HCT116 (cell line): Measurements from ENCODE around the gene SLC6A11. TPM values are rescaled to one million over a fixed set of nuclear protein-coding genes. Genes with fewer than 3 reads are reported as not detected.

ENCODE experiments used
- ATAC-seq: fragments of 200-7000 bp; cut with Tn5 transposase; 2 replicates; pipeline ENCODE4 v1.9.1; 2020; ENCODE audit warnings: mild to moderate bottlenecking, moderate library complexity
- BruUV-seq: library from RNA; stranded (reverse); fragments of 400-500 nt; replicated peaks from 2 replicates; lab custom pipeline; 2021; lab: Mats Ljungman, UMichigan
- CTCF ChIA-PET: fragments of 300-600 bp; sonication (Branson Sonifier 250); formaldehyde crosslinking; loops from one replicate; lab custom pipeline; 2021; ENCODE audit warnings: antibody characterized with exemption; lab: Charles Lee
- POLR2A ChIA-PET: fragments of 300-600, 350-600 bp; sonication (Branson Sonifier 250); formaldehyde crosslinking; loops from one replicate; lab custom pipeline; 2021; ENCODE audit warnings: antibody characterized with exemption; lab: Charles Lee
- RAD21 ChIA-PET, 2 experiments: fragments of 300-600 bp; sonication (Branson Sonifier 250); formaldehyde crosslinking; loops; one replicate each; lab custom pipeline; 2023; ENCODE audit warnings: low total read pairs in 2 of 2; ENCODE audit not compliant: uncharacterized antibody in 2 of 2, unreplicated experiment in 2 of 2, low non-redundant PET in 1 of 2; lab: Charles Lee
- DNase-seq: peaks from one replicate; pipeline ENCODE4 v3.0.0-alpha.2; 2010; ENCODE audit warnings: low read depth, low spot score
- H2AFZ ChIP-seq: fragments of 200-600 bp; shearing (Covaris generic), sonication (generic); 2 replicates; pipeline ENCODE4 v1.6.1; 2017; ENCODE audit warnings: low read depth, mixed run types, mixed read lengths, antibody characterized with exemption, low read length; ENCODE audit not compliant: poor library complexity, severe bottlenecking
- H3K27ac ChIP-seq: 2 replicates; pipeline ENCODE4 v1.5.1; 2012; ENCODE audit warnings: low read depth, low read length
- H3K27me3 ChIP-seq: fragments of 200-600 bp; sonication (generic); 2 replicates; pipeline ENCODE4 v1.6.1; 2016; ENCODE audit warnings: mixed run types, low read length, mixed read lengths; ENCODE audit not compliant: insufficient read depth
- H3K36me3 ChIP-seq, 2 experiments: fragments of 200-500 bp in 1 of 2; fragments of 200-600 bp in 1 of 2; sonication (Bioruptor generic) in 1 of 2; sonication (generic) in 1 of 2; 2 replicates each; pipeline versions ENCODE4 v1.5.1 to v1.6.1; 2014 to 2016; ENCODE audit warnings: low read length in 2 of 2, inconsistent platforms in 1 of 2, mixed read lengths in 1 of 2, mixed run types in 1 of 2; ENCODE audit not compliant: insufficient read depth in 2 of 2, control insufficient read depth in 1 of 2
- H3K4me1 ChIP-seq, 2 experiments: fragments of 200-600 bp in 1 of 2; sonication (generic) in 1 of 2; 2 replicates each; pipeline versions ENCODE4 v1.5.1 to v1.6.1; 2012 to 2017; ENCODE audit warnings: low read length in 2 of 2, inconsistent platforms in 1 of 2, mild to moderate bottlenecking in 1 of 2, mixed read lengths in 1 of 2, mixed run types in 1 of 2, moderate library complexity in 1 of 2; ENCODE audit not compliant: insufficient read depth in 2 of 2, control insufficient read depth in 1 of 2
- H3K4me2 ChIP-seq: fragments of 200-600 bp; sonication (generic); 2 replicates; pipeline ENCODE4 v1.6.1; 2017; ENCODE audit warnings: mixed run types, low read length, mixed read lengths
- H3K4me3 ChIP-seq, 2 experiments: fragments of 200-600 bp in 1 of 2; sonication (generic) in 1 of 2; replicated peaks in 1 of 2; 2 replicates each; pipeline ENCODE4 v1.5.1; 2011 to 2016; ENCODE audit warnings: low read length in 2 of 2, control low read depth in 1 of 2, low read depth in 1 of 2, mild to moderate bottlenecking in 1 of 2, mixed read lengths in 1 of 2, mixed run types in 1 of 2
- H3K79me2 ChIP-seq: fragments of 200-600 bp; sonication (generic); 2 replicates; pipeline ENCODE4 v1.6.1; 2017; ENCODE audit warnings: mild to moderate bottlenecking, mixed run types, low read length, moderate library complexity, mixed read lengths; ENCODE audit not compliant: insufficient read depth
- H3K9ac ChIP-seq: fragments of 200-600 bp; sonication (generic); 2 replicates; pipeline ENCODE4 v1.6.1; 2016; ENCODE audit warnings: low read length, mixed read lengths
- H3K9me2 ChIP-seq: fragments of 200-600 bp; sonication (generic), shearing (Covaris generic); 2 replicates; pipeline ENCODE4 v1.6.1; 2017; ENCODE audit warnings: mixed run types, mild to moderate bottlenecking, moderate library complexity; ENCODE audit not compliant: insufficient read depth
- H3K9me3 ChIP-seq, 2 experiments: fragments of 200-500 bp in 1 of 2; fragments of 200-600 bp in 1 of 2; sonication (Bioruptor generic) in 1 of 2; sonication (generic) in 1 of 2; 2 replicates each; pipeline ENCODE4 v1.6.1; 2014 to 2017; ENCODE audit warnings: low read length in 2 of 2, mixed read lengths in 2 of 2, inconsistent platforms in 1 of 2, low read depth in 1 of 2, mild to moderate bottlenecking in 1 of 2, mixed run types in 1 of 2, moderate library complexity in 1 of 2; ENCODE audit not compliant: control insufficient read depth in 1 of 2, insufficient read depth in 1 of 2
- H4K20me1 ChIP-seq: fragments of 200-600 bp; sonication (generic), shearing (Covaris generic); 2 replicates; pipeline ENCODE4 v1.6.1; 2017; ENCODE audit warnings: mixed run types, mild to moderate bottlenecking, moderate library complexity; ENCODE audit not compliant: insufficient read depth
- CBX3 ChIP-seq: IDR thresholded peaks from 2 replicates; pipeline ENCODE4 v1.6.1; 2012; ENCODE audit warnings: low read depth
- CEBPB ChIP-seq: IDR thresholded peaks from 2 replicates; pipeline ENCODE4 v1.6.1; 2012; ENCODE audit warnings: low read depth
- EGR1 ChIP-seq: IDR thresholded peaks from 2 replicates; pipeline ENCODE4 v1.6.1; 2012; ENCODE audit warnings: low read depth
- ELF1 ChIP-seq: IDR thresholded peaks from 2 replicates; pipeline ENCODE4 v1.6.1; 2012; ENCODE audit warnings: low read depth, borderline replicate concordance
- EZH2 ChIP-seq: fragments of 200-600 bp; sonication (generic); IDR thresholded peaks from 2 replicates; pipeline ENCODE4 v1.6.1; 2017; ENCODE audit warnings: antibody characterized with exemption, mixed run types
- FOSL1 ChIP-seq: IDR thresholded peaks from 2 replicates; pipeline ENCODE4 v1.6.1; 2012; ENCODE audit warnings: low read depth
- JUND ChIP-seq: IDR thresholded peaks from 2 replicates; pipeline ENCODE4 v1.6.1; 2012
- POLR2A ChIP-seq: IDR thresholded peaks from 2 replicates; pipeline ENCODE4 v1.7.0; 2011; ENCODE audit warnings: borderline replicate concordance; ENCODE audit not compliant: insufficient read depth, insufficient read length; ENCODE audit errors: extremely low read depth
- RAD21 ChIP-seq: IDR thresholded peaks from 2 replicates; pipeline ENCODE4 v1.6.1; 2012; ENCODE audit warnings: low read depth, mild to moderate bottlenecking
- SIN3A ChIP-seq: IDR thresholded peaks from 2 replicates; pipeline ENCODE4 v1.6.1; 2012; ENCODE audit warnings: low read depth
- SP1 ChIP-seq: IDR thresholded peaks from 2 replicates; pipeline ENCODE4 v1.6.1; 2012; ENCODE audit warnings: low read depth
- SRF ChIP-seq: IDR thresholded peaks from 2 replicates; pipeline ENCODE4 v1.6.1; 2012; ENCODE audit warnings: low read depth
- ZFX ChIP-seq: fragments of 450-650 bp; IDR thresholded peaks from 2 replicates; pipeline ENCODE4 v1.6.1; 2017
- ZNF274 ChIP-seq: fragments of 200-500 bp; sonication (Bioruptor generic); IDR thresholded peaks from 2 replicates; pipeline ENCODE4 v1.6.1; 2014; ENCODE audit warnings: mild to moderate bottlenecking, low read depth, low read length, inconsistent platforms
- intact Hi-C: fragments of 100-400 bp; cut with micrococcal nuclease; formaldehyde crosslinking; loops from 2 replicates; pipeline ENCODE4 v1.10.0; 2022
- total RNA-seq: library from RNA; stranded (reverse); gene quantifications from one replicate; pipeline ENCODE4 v1.2.1, GENCODE V29; 2021; ENCODE audit not compliant: unreplicated experiment
- TF ChIP-seq, protein P1 (sequence below): IDR thresholded peaks from 2 replicates; pipeline ENCODE4 v1.6.1; 2012
- TF ChIP-seq, protein P2 (sequence below): IDR thresholded peaks from 2 replicates; pipeline ENCODE4 v1.6.1; 2011; ENCODE audit warnings: mild to moderate bottlenecking, low read length, moderate library complexity; ENCODE audit not compliant: insufficient replicate concordance; ENCODE audit errors: extremely low read depth
- TF ChIP-seq, protein P3 (sequence below): IDR thresholded peaks from 2 replicates; pipeline ENCODE4 v1.6.1; 2012
- TF ChIP-seq, protein P4 (sequence below): IDR thresholded peaks from 2 replicates; pipeline ENCODE4 v1.6.1; 2012; ENCODE audit warnings: low read depth

The SLC6A11 gene
- total RNA-seq, 1 experiment from 2014 or later, result not detected

- TF ChIP-seq, protein P1, sequence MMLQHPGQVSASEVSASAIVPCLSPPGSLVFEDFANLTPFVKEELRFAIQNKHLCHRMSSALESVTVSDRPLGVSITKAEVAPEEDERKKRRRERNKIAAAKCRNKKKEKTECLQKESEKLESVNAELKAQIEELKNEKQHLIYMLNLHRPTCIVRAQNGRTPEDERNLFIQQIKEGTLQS, result no peak
- TF ChIP-seq ZFX, result no peak
- TF ChIP-seq CBX3, result no peak
- no peak for TF ChIP-seq SIN3A
Measured at GRCh38 chr3:10839167-10839566, 23.1 kb downstream of the SLC6A11 start (continued).

GRCh38 chr3:10841100-10841499 lies 25.1 kb downstream of the SLC6A11 start:
- DNase-seq, result no peak

More at GRCh38 chr3:10841100-10841499, 25.1 kb downstream of the SLC6A11 start:
- Histone ChIP-seq H3K27me3 (peaks cover 69% of the 10 kb centered on the region), H2AFZ (no peak overlapping the region), H3K9me2 (no peaks in the 10 kb centered on the region), H4K20me1 (no peaks in the 10 kb centered on the region), H3K27ac (no peak overlapping the region), H3K79me2 (no peaks in the 10 kb centered on the region), H3K4me2 (no peak overlapping the region), H3K4me3 (no peak overlapping the region), H3K36me3 (no peaks in the 10 kb centered on the region), H3K9ac (no peak overlapping the region), H3K9me3 (no peaks in the 10 kb centered on the region), H3K4me1 (no peaks in the 10 kb centered on the region)
- intact Hi-C loops, result no loop called here
- ChIA-PET CTCF (no interaction called here), POLR2A (no interaction called here), RAD21 (no interaction called here)
- no peak for ATAC-seq
- TF ChIP-seq SRF (no peak), ZNF274 (no peak), CEBPB (no peak), FOSL1 (no peak), ELF1 (no peak), SP1 (no peak), JUND (no peak), EZH2 (no peak), CBX3 (no peak), SIN3A (no peak), EGR1 (no peak), POLR2A (no peak), RAD21 (no peak)
- TF ChIP-seq, protein P2, sequence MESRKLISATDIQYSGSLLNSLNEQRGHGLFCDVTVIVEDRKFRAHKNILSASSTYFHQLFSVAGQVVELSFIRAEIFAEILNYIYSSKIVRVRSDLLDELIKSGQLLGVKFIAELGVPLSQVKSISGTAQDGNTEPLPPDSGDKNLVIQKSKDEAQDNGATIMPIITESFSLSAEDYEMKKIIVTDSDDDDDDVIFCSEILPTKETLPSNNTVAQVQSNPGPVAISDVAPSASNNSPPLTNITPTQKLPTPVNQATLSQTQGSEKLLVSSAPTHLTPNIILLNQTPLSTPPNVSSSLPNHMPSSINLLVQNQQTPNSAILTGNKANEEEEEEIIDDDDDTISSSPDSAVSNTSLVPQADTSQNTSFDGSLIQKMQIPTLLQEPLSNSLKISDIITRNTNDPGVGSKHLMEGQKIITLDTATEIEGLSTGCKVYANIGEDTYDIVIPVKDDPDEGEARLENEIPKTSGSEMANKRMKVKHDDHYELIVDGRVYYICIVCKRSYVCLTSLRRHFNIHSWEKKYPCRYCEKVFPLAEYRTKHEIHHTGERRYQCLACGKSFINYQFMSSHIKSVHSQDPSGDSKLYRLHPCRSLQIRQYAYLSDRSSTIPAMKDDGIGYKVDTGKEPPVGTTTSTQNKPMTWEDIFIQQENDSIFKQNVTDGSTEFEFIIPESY, result no peak
- TF ChIP-seq, protein P3, sequence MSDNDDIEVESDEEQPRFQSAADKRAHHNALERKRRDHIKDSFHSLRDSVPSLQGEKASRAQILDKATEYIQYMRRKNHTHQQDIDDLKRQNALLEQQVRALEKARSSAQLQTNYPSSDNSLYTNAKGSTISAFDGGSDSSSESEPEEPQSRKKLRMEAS, result no peak
- TF ChIP-seq, protein P4, sequence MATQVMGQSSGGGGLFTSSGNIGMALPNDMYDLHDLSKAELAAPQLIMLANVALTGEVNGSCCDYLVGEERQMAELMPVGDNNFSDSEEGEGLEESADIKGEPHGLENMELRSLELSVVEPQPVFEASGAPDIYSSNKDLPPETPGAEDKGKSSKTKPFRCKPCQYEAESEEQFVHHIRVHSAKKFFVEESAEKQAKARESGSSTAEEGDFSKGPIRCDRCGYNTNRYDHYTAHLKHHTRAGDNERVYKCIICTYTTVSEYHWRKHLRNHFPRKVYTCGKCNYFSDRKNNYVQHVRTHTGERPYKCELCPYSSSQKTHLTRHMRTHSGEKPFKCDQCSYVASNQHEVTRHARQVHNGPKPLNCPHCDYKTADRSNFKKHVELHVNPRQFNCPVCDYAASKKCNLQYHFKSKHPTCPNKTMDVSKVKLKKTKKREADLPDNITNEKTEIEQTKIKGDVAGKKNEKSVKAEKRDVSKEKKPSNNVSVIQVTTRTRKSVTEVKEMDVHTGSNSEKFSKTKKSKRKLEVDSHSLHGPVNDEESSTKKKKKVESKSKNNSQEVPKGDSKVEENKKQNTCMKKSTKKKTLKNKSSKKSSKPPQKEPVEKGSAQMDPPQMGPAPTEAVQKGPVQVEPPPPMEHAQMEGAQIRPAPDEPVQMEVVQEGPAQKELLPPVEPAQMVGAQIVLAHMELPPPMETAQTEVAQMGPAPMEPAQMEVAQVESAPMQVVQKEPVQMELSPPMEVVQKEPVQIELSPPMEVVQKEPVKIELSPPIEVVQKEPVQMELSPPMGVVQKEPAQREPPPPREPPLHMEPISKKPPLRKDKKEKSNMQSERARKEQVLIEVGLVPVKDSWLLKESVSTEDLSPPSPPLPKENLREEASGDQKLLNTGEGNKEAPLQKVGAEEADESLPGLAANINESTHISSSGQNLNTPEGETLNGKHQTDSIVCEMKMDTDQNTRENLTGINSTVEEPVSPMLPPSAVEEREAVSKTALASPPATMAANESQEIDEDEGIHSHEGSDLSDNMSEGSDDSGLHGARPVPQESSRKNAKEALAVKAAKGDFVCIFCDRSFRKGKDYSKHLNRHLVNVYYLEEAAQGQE, result no peak
- BruUV-seq, result no TSS peak
